ENCODE measurements around the gene SLK. TPM values are rescaled to one million over a fixed set of nuclear protein-coding genes. Genes with fewer than 3 reads are reported as not detected.

SLK gene
- total RNA-seq, 1 donor from 2014 or later = 30.0 TPM

DNA sequence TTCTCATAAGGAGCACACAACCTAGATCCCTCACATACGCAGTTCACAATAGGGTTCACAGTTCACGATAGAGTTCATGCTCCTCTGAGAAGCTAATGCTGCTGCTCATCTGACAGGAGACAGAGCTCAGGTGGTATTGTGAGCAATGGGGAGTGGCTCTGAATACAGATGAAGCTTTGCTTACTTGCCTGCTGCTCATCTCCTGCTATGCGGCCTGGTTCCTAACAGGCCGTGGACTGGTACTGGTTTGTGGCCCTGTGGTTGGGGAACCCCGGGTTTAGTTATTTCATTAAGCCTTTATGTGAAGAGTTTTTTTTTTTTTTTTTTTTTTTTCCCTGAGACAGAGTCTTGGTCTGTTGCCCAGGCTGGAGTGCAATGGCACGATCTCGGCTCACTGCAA, 19.4 kb downstream of the SLK start:
- Mint-ChIP-seq H3K27me3 (ENCODE audit: low read depth) (no peaks in the 10 kb centered on the region), H3K9me3 (no peaks in the 10 kb centered on the region), H3K4me1 (peaks cover 13% of the 10 kb centered on the region), H3K27ac (ENCODE audit: unreplicated experiment) (no peak overlapping the region), H3K4me3 (no peak overlapping the region), H3K36me3 (ENCODE audit: low read depth) (no peaks in the 10 kb centered on the region)
- no peak for DNase-seq (ENCODE audit: low read depth, low spot score)
- TF ChIP-seq CTCF (conservative IDR thresholded peaks at IDR 0.05) = no peak

- no peak for TF ChIP-seq CTCF (conservative IDR thresholded peaks at IDR 0.05)
- peak overlapping the region; percentile 25 for H3K27ac Mint-ChIP-seq (ENCODE audit: unreplicated experiment)
- DNase-seq (ENCODE audit: low read depth, low spot score) = no peak
- H3K9me3 Mint-ChIP-seq = no peaks in the 10 kb centered on the region
- H3K4me1 Mint-ChIP-seq = no peaks in the 10 kb centered on the region
- no peaks in the 10 kb centered on the region for H3K27me3 Mint-ChIP-seq (ENCODE audit: low read depth)
- no peak overlapping the region for H3K4me3 Mint-ChIP-seq
- peaks cover 5% of the 10 kb centered on the region for H3K36me3 Mint-ChIP-seq (ENCODE audit: low read depth)
Observed at GRCh38 chr10:103990121-103990520, 23.2 kb downstream of the SLK start.

GRCh38 chr10:103990531-103990930, 23.6 kb downstream of the SLK start:
- peaks cover 5% of the 10 kb centered on the region for H3K36me3 Mint-ChIP-seq (ENCODE audit: low read depth)
- no peaks in the 10 kb centered on the region for H3K4me1 Mint-ChIP-seq

GRCh38 chr10:103991393-103992128, 24.6 kb downstream of the SLK start:
- TF ChIP-seq CTCF (conservative IDR thresholded peaks at IDR 0.05) = no peak
- Mint-ChIP-seq H3K9me3 (no peaks in the 10 kb centered on the region), H3K27ac (ENCODE audit: unreplicated experiment) (no peak overlapping the region), H3K36me3 (ENCODE audit: low read depth) (peaks cover 7% of the 10 kb centered on the region), H3K4me3 (no peak overlapping the region), H3K27me3 (ENCODE audit: low read depth) (no peaks in the 10 kb centered on the region), H3K4me1 (no peaks in the 10 kb centered on the region)
- DNase-seq (ENCODE audit: low read depth, low spot score) = no peak

More at GRCh38 chr10:103990531-103990930, 23.6 kb downstream of the SLK start:
- no peak overlapping the region for H3K27ac Mint-ChIP-seq (ENCODE audit: unreplicated experiment)
- H3K4me3 Mint-ChIP-seq = no peak overlapping the region
- DNase-seq (ENCODE audit: low read depth, low spot score) = no peak
- H3K27me3 Mint-ChIP-seq (ENCODE audit: low read depth) = no peaks in the 10 kb centered on the region
- H3K9me3 Mint-ChIP-seq = no peaks in the 10 kb centered on the region
- TF ChIP-seq CTCF (conservative IDR thresholded peaks at IDR 0.05) = no peak

DNA sequence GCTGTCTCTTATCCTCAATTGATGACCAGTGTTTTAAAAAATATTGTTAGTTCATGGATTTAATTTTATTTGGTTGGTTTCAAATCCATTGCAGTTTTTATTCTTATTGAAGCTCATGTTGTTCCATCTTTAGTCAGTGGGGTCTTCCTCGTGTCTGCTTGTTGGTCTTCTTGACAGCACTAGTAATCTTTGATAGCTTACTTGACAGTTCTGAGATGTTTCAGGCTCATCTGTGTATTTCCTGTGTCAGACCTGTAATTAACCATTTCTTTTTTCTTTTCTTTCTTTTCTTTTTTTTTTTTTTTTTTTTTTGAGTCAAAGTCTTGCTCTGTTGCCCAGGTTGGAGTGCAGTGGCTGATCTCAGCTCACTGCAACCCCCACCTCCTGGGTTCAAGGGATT, 28.2 kb downstream of the SLK start:
- Mint-ChIP-seq H3K36me3 (ENCODE audit: low read depth) (peaks cover 15% of the 10 kb centered on the region), H3K27ac (ENCODE audit: unreplicated experiment) (no peak overlapping the region), H3K4me3 (no peak overlapping the region), H3K27me3 (ENCODE audit: low read depth) (no peaks in the 10 kb centered on the region), H3K9me3 (no peaks in the 10 kb centered on the region), H3K4me1 (no peaks in the 10 kb centered on the region)
- DNase-seq (ENCODE audit: low read depth, low spot score) = no peak
- TF ChIP-seq CTCF (conservative IDR thresholded peaks at IDR 0.05) = no peak

Data from neural crest cell (in vitro differentiated cells).